ENCODE measurements around the gene HOXA9.

The HOXA9 gene

GRCh38 chr7:27200761-27201579 is 35.6 kb upstream of the HOXA9 start:
- peak; percentile 58 for DNase-seq

- DNase-seq, result peak; percentile 86
These were observed 34.8 kb upstream of the HOXA9 start, which contains the start of gene HOXA13 for GRCh38 chr7:27199849-27200760. HOXA13 (minus strand) TSS chr7:27200091; CDS start chr7:27200077, 14 bp downstream.

- DNase-seq, result peak; percentile 72
These were observed 33.8 kb upstream of the HOXA9 start for GRCh38 chr7:27198871-27199801.

GRCh38 chr7:27198138-27198841 is 33.0 kb upstream of the HOXA9 start:
- DNase-seq, result peak; percentile 60

GRCh38 chr7:27197137-27198042 is 32.1 kb upstream of the HOXA9 start:
- no peak for DNase-seq

- peak; percentile 87 for DNase-seq
These were observed 31.0 kb upstream of the HOXA9 start for GRCh38 chr7:27196287-27196767.

GRCh38 chr7:27194686-27195379 is 29.5 kb upstream of the HOXA9 start:
- DNase-seq, result no peak

GRCh38 chr7:27194002-27194352 is 28.6 kb upstream of the HOXA9 start:
- DNase-seq, result no peak

- peak; percentile 57 for DNase-seq
These were observed 28.1 kb upstream of the HOXA9 start for GRCh38 chr7:27193335-27194001.

- DNase-seq, result peak; percentile 57
These were observed 27.4 kb upstream of the HOXA9 start for GRCh38 chr7:27192546-27193334.

GRCh38 chr7:27191833-27192545 is 26.7 kb upstream of the HOXA9 start:
- DNase-seq, result peak; percentile 74

- peak; percentile 52 for DNase-seq
These were observed 25.9 kb upstream of the HOXA9 start for GRCh38 chr7:27191161-27191731.

GRCh38 chr7:27189997-27190748 is 24.8 kb upstream of the HOXA9 start:
- peak; percentile 49 for DNase-seq

- DNase-seq, result peak; percentile 72
These were observed 24.1 kb upstream of the HOXA9 start for GRCh38 chr7:27189295-27189996.

GRCh38 chr7:27188386-27189294 is 23.3 kb upstream of the HOXA9 start:
- peak; percentile 70 for DNase-seq

Measured in islet precursor cell (in vitro differentiated cells).